Measurements from ENCODE around the gene PON1.

Gene PON1

GRCh38 chr7:95261895-95262415 lies 62.4 kb downstream of the PON1 start:
- DNase-seq (ENCODE audit: low spot score) (no peak), FAIRE-seq (no peak)

GRCh38 chr7:95255691-95256090 lies 68.6 kb downstream of the PON1 start:
- FAIRE-seq (no peak), DNase-seq (ENCODE audit: low spot score) (no peak)

GRCh38 chr7:95253986-95254385 lies 70.3 kb downstream of the PON1 start:
- FAIRE-seq (peak; percentile 27), DNase-seq (ENCODE audit: low spot score) (no peak)

DNA sequence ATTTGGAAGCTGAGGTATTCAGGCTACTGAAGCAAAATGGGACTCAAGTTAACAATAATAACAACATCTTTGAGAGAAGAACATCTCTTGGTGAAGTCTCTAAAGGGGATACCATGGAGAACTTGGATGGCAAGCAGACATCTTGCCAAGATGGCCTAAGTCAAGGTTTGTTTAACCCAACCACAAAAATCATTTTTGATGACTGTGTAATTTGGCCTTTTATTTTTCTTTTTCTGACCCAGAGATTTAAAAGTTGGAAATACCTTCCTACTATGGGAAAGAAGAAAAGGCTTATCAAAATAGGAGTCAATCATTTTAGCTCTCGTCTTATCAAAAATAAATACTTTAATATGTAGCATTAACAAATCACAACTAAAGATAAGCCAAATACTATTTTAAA lies 72.4 kb downstream of the PON1 start:
- no peak for DNase-seq (ENCODE audit: low spot score)

GRCh38 chr7:95250571-95250970 lies 73.8 kb downstream of the PON1 start:
- DNase-seq (ENCODE audit: low spot score): no peak
- no peak for FAIRE-seq

More for the DNA sequence above, 72.4 kb downstream of the PON1 start:
- no peak for FAIRE-seq
